Stomach smooth muscle (tissue), 2 donors: Measurements from ENCODE around the gene APOB.

Source experiments
- H3K27ac ChIP-seq: one replicate; pipeline ENCODE4 v1.7.0; 2013; ENCODE audit warnings: mild to moderate bottlenecking, low read length, inconsistent platforms
- H3K27me3 ChIP-seq, 2 donors: one replicate each; pipeline ENCODE4 v1.7.0; 2013; ENCODE audit warnings: low read length in 2 of 2; ENCODE audit not compliant: insufficient read depth in 2 of 2, control insufficient read depth in 1 of 2
- H3K36me3 ChIP-seq, 2 donors: one replicate each; pipeline ENCODE4 v1.7.0; 2013; ENCODE audit warnings: low read length in 2 of 2; ENCODE audit not compliant: control insufficient read depth in 2 of 2, insufficient read depth in 2 of 2
- H3K4me1 ChIP-seq: one replicate; pipeline ENCODE4 v1.7.0; 2013; ENCODE audit warnings: low read length; ENCODE audit not compliant: control insufficient read depth, insufficient read depth
- H3K4me3 ChIP-seq, 2 donors: one replicate each; pipeline ENCODE4 v1.7.0; 2013; ENCODE audit warnings: low read length in 2 of 2
- H3K9ac ChIP-seq, 2 donors: one replicate each; pipeline ENCODE4 v1.7.0; 2013; ENCODE audit warnings: low read length in 2 of 2, mild to moderate bottlenecking in 1 of 2
- H3K9me3 ChIP-seq, 2 donors: one replicate each; pipeline ENCODE4 v1.7.0; 2013; ENCODE audit warnings: low read length in 2 of 2; ENCODE audit not compliant: control insufficient read depth in 2 of 2
- donor health status: healthy.
- donor health status: Pancreatic carcinoma.

APOB gene

GRCh38 chr2:21044694-21045371 is 960 bp upstream of the APOB start:
- H3K9ac ChIP-seq: no peak overlapping the region
- H3K27ac ChIP-seq: no peak overlapping the region
- H3K4me1 ChIP-seq: peaks cover 10% of the 10 kb centered on the region
- no peaks in the 10 kb centered on the region for H3K36me3 ChIP-seq
- no peak overlapping the region for H3K4me3 ChIP-seq
- H3K9me3 ChIP-seq: no peaks in the 10 kb centered on the region
- no peaks in the 10 kb centered on the region for H3K27me3 ChIP-seq

DNA sequence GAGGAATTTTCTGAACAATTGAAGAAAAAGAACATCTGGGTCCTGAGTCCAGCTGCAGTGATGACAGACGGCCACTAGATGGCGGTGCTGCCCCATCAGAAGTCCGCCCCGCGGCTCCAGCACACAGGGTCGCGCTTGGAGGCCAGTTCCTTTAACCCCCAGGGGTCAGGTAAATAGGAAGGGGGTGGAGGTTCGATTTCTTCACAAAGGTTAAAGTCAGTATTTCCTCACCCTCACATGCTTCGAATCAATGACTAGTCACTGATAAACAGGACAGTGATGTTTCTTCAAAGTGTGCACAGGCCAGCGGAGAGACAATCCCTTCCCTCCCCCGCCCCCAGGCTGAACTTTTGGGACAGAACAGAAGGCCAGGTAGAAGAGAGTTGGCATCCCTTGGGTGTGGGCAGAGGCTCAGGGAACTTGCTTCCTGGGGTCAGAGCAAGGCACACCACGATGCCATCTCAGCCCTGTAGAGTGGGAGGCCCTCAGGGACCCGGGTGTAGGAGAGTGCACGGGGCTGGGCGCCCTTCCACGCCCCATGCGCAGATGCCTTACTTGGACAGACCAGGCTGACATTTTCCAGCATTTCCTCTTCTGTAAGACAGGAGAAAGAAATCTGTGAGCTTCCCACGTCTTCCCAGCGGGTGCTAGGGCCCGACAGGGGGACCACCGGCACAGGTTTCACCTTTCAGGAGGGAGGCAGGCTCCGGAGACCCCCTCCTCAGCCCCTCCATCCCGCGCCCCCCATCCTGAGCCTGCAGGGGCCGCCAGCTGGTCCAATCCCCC is 722 bp downstream of the APOB start:
- no peaks in the 10 kb centered on the region for H3K36me3 ChIP-seq
- no peaks in the 10 kb centered on the region for H3K27me3 ChIP-seq
- H3K4me1 ChIP-seq: peaks cover 16% of the 10 kb centered on the region
- peak overlapping the region; percentile 51 to 55 for H3K4me3 ChIP-seq
- H3K27ac ChIP-seq: no peak overlapping the region
- peak overlapping the region in 1 of 2 donors; percentile 29 for H3K9ac ChIP-seq
- H3K9me3 ChIP-seq: no peaks in the 10 kb centered on the region

GRCh38 chr2:21042708-21042957 is 1.2 kb downstream of the APOB start:
- no peaks in the 10 kb centered on the region for H3K9me3 ChIP-seq
- H3K9ac ChIP-seq: no peak overlapping the region
- no peaks in the 10 kb centered on the region for H3K27me3 ChIP-seq
- peaks cover 20% of the 10 kb centered on the region for H3K4me1 ChIP-seq
- no peaks in the 10 kb centered on the region for H3K36me3 ChIP-seq
- H3K27ac ChIP-seq: no peak overlapping the region
- no peak overlapping the region for H3K4me3 ChIP-seq

DNA sequence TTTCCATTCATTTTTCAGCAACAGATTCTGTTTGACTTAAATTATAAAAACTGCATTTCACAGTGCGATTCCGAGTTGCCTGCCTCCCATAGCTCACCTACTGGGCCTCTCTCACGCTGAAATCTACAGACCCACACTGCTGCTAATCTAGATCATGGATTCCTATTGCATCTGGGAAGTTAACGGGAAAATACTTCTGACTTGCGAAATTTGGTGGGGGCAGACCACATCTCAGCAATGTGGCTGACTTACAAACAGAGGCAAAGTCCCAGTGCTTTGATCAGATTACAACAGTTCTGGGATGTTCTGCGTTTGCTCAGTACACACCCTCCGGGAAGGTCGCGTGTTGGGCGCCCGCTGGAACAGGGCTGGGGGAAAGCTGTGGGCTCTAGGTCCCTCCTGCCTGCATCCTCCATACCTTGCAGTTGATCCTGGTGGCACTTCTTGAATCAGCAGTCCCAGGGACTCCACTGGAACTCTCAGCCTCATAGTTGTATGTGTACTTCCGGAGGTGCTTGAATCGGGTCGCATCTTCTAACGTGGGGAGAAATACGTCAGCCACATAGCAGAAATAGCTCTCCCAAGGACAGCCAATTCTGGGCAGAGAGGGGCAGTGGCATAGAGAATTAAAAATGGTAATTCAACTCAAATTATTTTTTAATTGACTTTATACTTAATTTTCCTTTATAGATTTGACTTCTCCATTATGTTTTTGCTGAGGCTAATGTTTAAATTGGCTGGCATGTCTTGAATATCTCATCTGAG is 1.7 kb downstream of the APOB start:
- Histone ChIP-seq H3K27ac (no peak overlapping the region), H3K27me3 (no peaks in the 10 kb centered on the region), H3K36me3 (no peaks in the 10 kb centered on the region), H3K4me3 (no peak overlapping the region), H3K9me3 (no peaks in the 10 kb centered on the region), H3K9ac (no peak overlapping the region), H3K4me1 (peaks cover 22% of the 10 kb centered on the region)

GRCh38 chr2:21041462-21041861 is 2.4 kb downstream of the APOB start:
- Histone ChIP-seq H3K4me1 (peaks cover 22% of the 10 kb centered on the region), H3K9me3 (no peaks in the 10 kb centered on the region), H3K36me3 (no peaks in the 10 kb centered on the region), H3K27me3 (no peaks in the 10 kb centered on the region), H3K4me3 (no peak overlapping the region), H3K27ac (no peak overlapping the region), H3K9ac (no peak overlapping the region)

- Histone ChIP-seq H3K27me3 (no peaks in the 10 kb centered on the region), H3K9me3 (no peaks in the 10 kb centered on the region), H3K27ac (no peak overlapping the region), H3K4me1 (peaks cover 22% of the 10 kb centered on the region), H3K36me3 (no peaks in the 10 kb centered on the region), H3K4me3 (no peak overlapping the region), H3K9ac (no peak overlapping the region)
Measured at GRCh38 chr2:21040468-21041377, 3.1 kb downstream of the APOB start.

GRCh38 chr2:21039979-21040467 is 3.9 kb downstream of the APOB start:
- H3K9me3 ChIP-seq: no peaks in the 10 kb centered on the region
- no peak overlapping the region for H3K4me3 ChIP-seq
- H3K27me3 ChIP-seq: no peaks in the 10 kb centered on the region
- H3K36me3 ChIP-seq: no peaks in the 10 kb centered on the region
- no peak overlapping the region for H3K9ac ChIP-seq
- no peak overlapping the region for H3K27ac ChIP-seq
- peaks cover 22% of the 10 kb centered on the region for H3K4me1 ChIP-seq

GRCh38 chr2:21039080-21039556 is 4.8 kb downstream of the APOB start:
- Histone ChIP-seq H3K9ac (no peak overlapping the region), H3K4me1 (peaks cover 22% of the 10 kb centered on the region), H3K4me3 (peak overlapping the region in 1 of 2 donors; percentile 36), H3K27me3 (no peaks in the 10 kb centered on the region), H3K36me3 (no peaks in the 10 kb centered on the region), H3K9me3 (no peaks in the 10 kb centered on the region), H3K27ac (peak overlapping the region; percentile 53)

DNA sequence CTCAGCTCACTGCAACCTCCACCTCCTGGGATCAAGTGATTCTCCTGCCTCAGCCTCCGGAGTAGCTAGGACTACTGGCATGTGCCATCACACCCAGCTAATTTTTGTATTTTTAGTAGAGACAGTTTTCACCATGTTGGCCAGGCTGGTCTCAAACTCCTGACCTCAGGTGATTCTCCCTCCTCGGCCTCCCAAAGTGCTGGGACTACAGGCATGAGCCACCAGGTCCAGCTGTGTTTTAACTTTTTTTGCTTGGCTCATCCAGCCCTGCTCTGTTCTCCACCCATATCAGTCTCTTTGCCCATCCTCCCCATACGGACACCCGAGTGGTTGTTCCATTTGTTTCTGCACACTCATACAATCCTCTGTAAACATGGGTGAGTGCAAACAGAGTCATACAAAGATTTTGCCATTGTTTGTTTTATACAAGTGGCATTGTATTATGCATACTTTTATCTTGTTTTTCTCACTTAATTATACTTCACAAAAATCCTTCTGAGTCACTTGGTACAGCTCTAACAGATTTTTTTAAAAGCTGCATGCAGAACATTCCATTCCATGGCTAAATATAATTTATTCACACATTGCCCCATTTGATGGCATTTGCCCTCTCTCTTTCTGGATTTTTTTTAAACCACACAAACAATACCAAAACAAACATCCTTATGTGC is 5.3 kb downstream of the APOB start:
- Histone ChIP-seq H3K9ac (no peak overlapping the region), H3K4me1 (peaks cover 17% of the 10 kb centered on the region), H3K9me3 (no peaks in the 10 kb centered on the region), H3K36me3 (no peaks in the 10 kb centered on the region), H3K27me3 (no peaks in the 10 kb centered on the region), H3K4me3 (no peak overlapping the region), H3K27ac (peak overlapping the region; percentile 53)
